K562 (cell line): ENCODE results near the gene CAPRIN1. TPM values are rescaled to one million over a fixed set of nuclear protein-coding genes. Genes with fewer than 3 reads are reported as not detected.

Experiments
- BRD9 ChIP-seq: fragments of 450-650 bp; IDR thresholded peaks from 2 replicates; pipeline ENCODE4 v1.6.1; 2018; ENCODE audit warnings: low read depth; ENCODE audit not compliant: partially characterized antibody
- CBX5 ChIP-seq: IDR thresholded peaks from 2 replicates; pipeline ENCODE4 v1.6.1; 2014; ENCODE audit warnings: low read depth, borderline replicate concordance
- CTBP1 ChIP-seq: fragments of 450-650 bp; IDR thresholded peaks from 2 replicates; pipeline ENCODE4 v1.6.1; 2016; ENCODE audit warnings: borderline replicate concordance
- FOS ChIP-seq: IDR thresholded peaks from 3 replicates; pipeline ENCODE4 v1.6.1; 2011; ENCODE audit not compliant: insufficient read length; ENCODE audit errors: extremely low read depth
- ID3 ChIP-seq, 2 experiments: fragments of 250-450 bp in 1 of 2; fragments of 450-650 bp in 1 of 2; sonication (Bioruptor Pico) in 1 of 2; IDR thresholded peaks; 2 replicates each; pipeline versions ENCODE4 v1.6.1 to v1.8.0; 2016 to 2021; ENCODE audit warnings: mild to moderate bottlenecking in 2 of 2, moderate library complexity in 2 of 2, missing compliant biosample characterization in 1 of 2, missing genetic modification characterization in 1 of 2
- JUNB ChIP-seq: fragments of 450-650 bp; formaldehyde crosslinking; conservative IDR thresholded peaks from 2 replicates; pipeline ENCODE4 v1.4.0; 2020; ENCODE audit warnings: mild to moderate bottlenecking
- KLF10 ChIP-seq: fragments of 250-450 bp; sonication (Bioruptor Pico); IDR thresholded peaks from 2 replicates; pipeline ENCODE4 v1.6.1; 2021; ENCODE audit warnings: matching md5 sums
- MYNN ChIP-seq, 2 experiments: sonication (generic); formaldehyde crosslinking in 1 of 2; IDR thresholded peaks; 2 replicates each; pipeline versions ENCODE4 v1.5.0 to v1.6.1; 2016 to 2020; ENCODE audit warnings: antibody characterized with exemption in 1 of 2, missing genetic modification reagents in 1 of 2
- NRF1 ChIP-seq, 2 experiments: fragments of 450-650 bp; IDR thresholded peaks in 1 of 2; conservative IDR thresholded peaks in 1 of 2; 2 replicates each; pipeline ENCODE4 v1.6.1; 2014; ENCODE audit warnings: mild to moderate bottlenecking in 2 of 2
- POLR2G ChIP-seq: fragments of 200-400 bp; formaldehyde crosslinking; IDR thresholded peaks from 2 replicates; pipeline ENCODE4 v1.6.1; 2017; ENCODE audit warnings: low read depth, mild to moderate bottlenecking, antibody characterized with exemption, low read length, moderate library complexity
- SMAD2 ChIP-seq: fragments of 150-350 bp; IDR thresholded peaks from 2 replicates; pipeline ENCODE4 v1.6.1; 2014; ENCODE audit warnings: low read depth, mild to moderate bottlenecking, low read length
- SRSF7 ChIP-seq: fragments of 200-400 bp; formaldehyde crosslinking; optimal IDR thresholded peaks from 2 replicates; pipeline ENCODE3; 2017; ENCODE audit warnings: mild to moderate bottlenecking, low read depth, low read length
- ZFP36 ChIP-seq: fragments of 150-350 bp; IDR thresholded peaks from 2 replicates; pipeline ENCODE4 v1.6.1; 2018; ENCODE audit warnings: low read length, low read depth; ENCODE audit not compliant: partially characterized antibody
- ZNF263 ChIP-seq: sonication (generic); formaldehyde crosslinking; IDR thresholded peaks from 2 replicates; pipeline ENCODE4 v1.8.0; 2022; ENCODE audit warnings: mild to moderate bottlenecking, missing genetic modification reagents, borderline replicate concordance
- ZNF408 ChIP-seq: fragments of 250-450 bp; sonication (Bioruptor Pico); IDR thresholded peaks from 2 replicates; pipeline ENCODE4 v1.4.0; 2020; ENCODE audit warnings: low read depth, mild to moderate bottlenecking, moderate library complexity
- ZNF449 ChIP-seq: fragments of 250-450 bp; sonication (Bioruptor Pico); IDR thresholded peaks from 2 replicates; pipeline ENCODE4 v1.8.0; 2022; ENCODE audit warnings: moderate library complexity, mild to moderate bottlenecking, inconsistent platforms
- ZNF740 ChIP-seq, 3 experiments: fragments of 200-800 bp in 1 of 3; sonication (Bioruptor generic) in 1 of 3; sonication (generic) in 1 of 3; formaldehyde crosslinking in 1 of 3; IDR thresholded peaks; 2 replicates each; pipeline versions ENCODE4 v1.6.1 to v1.8.0; 2016 to 2022; ENCODE audit warnings: mild to moderate bottlenecking in 2 of 3, missing compliant biosample characterization in 2 of 3, missing genetic modification characterization in 2 of 3, missing genetic modification reagents in 1 of 3
- ZNF785 ChIP-seq: fragments of 250-450 bp; sonication (Bioruptor Pico); IDR thresholded peaks from 2 replicates; pipeline ENCODE4 v1.4.0; 2020; ENCODE audit warnings: mild to moderate bottlenecking
- polyA plus RNA-seq, 8 experiments: library from polyadenylated mRNA; depleted of rRNA in 4 of 8; stranded (reverse) in 5 of 8; unstranded in 3 of 8; fragments of >200 nt; fragmentation: Nextera tagmentation in 2 of 8; fragmentation: Illumina TruSeq in 1 of 8; extraction: Ambion mirVana in 2 of 8; extraction: Trizol in 1 of 8; gene quantifications; 2 replicates each; pipeline versions ENCODE4 v1.2.1 to v1.2.3, GENCODE V29; 2011 to 2014; ENCODE audit warnings: inconsistent platforms in 1 of 8, missing spikeins in 1 of 8
- total RNA-seq, 7 experiments: library from RNA; depleted of rRNA in 6 of 7; stranded (reverse); fragments of >200 nt in 6 of 7; fragmentation: Illumina TruSeq in 2 of 7; extraction: Trizol in 2 of 7; gene quantifications; 2 replicates each; pipeline versions ENCODE4 v1.2.1 to v1.2.3, GENCODE V29; 2011 to 2021; ENCODE audit warnings: low replicate concordance in 1 of 7
- TF ChIP-seq, protein P1 (sequence below): sonication (generic); formaldehyde crosslinking; IDR thresholded peaks from 2 replicates; pipeline ENCODE4 v1.8.0; 2023; ENCODE audit warnings: missing genetic modification reagents, mild to moderate bottlenecking, borderline replicate concordance

The CAPRIN1 gene
- total and polyA plus RNA-seq, 9 of the 15 experiments (the other 6 are each of a cell fraction or from before 2014, with no cell fraction given), result 49.6 to 271 (median 244) TPM

- TF ChIP-seq ZFP36 (peak; percentile 7), NRF1 (conservative IDR thresholded peaks at IDR 0.05 in 1 of 2, IDR thresholded peaks at IDR 0.05 in 1 of 2) (peak; percentile 55 to 67), JUNB (CRISPR knock-in tag) (no peak), BRD9 (no peak), SRSF7 (no peak), FOS (no peak), ZNF785 (no peak), CTBP1 (peak; percentile 85), ZNF408 (CRISPR knock-in tag) (no peak), CBX5 (no peak), MYNN (IDR thresholded peaks at IDR 0.05) (peak; percentile 60; the same call in 1 of the 2 replicates), MYNN (CRISPR knock-in tag; IDR thresholded peaks at IDR 0.05) (no peak), ZNF449 (CRISPR knock-in tag) (no peak), ID3 (CRISPR knock-in tag; IDR thresholded peaks at IDR 0.05) (no peak), ID3 (tag; IDR thresholded peaks at IDR 0.05) (peak; percentile 44; the same call in 1 of the 2 replicates), POLR2G (peak; percentile 91), KLF10 (CRISPR knock-in tag) (no peak), ZNF263 (CRISPR knock-in tag) (no peak; the same call in 1 of the 2 replicates), SMAD2 (no peak), ZNF740 (CRISPR knock-in tag; IDR thresholded peaks at IDR 0.05) (no peak), ZNF740 (tag; IDR thresholded peaks at IDR 0.05) (no peak)
- TF ChIP-seq, protein P1, sequence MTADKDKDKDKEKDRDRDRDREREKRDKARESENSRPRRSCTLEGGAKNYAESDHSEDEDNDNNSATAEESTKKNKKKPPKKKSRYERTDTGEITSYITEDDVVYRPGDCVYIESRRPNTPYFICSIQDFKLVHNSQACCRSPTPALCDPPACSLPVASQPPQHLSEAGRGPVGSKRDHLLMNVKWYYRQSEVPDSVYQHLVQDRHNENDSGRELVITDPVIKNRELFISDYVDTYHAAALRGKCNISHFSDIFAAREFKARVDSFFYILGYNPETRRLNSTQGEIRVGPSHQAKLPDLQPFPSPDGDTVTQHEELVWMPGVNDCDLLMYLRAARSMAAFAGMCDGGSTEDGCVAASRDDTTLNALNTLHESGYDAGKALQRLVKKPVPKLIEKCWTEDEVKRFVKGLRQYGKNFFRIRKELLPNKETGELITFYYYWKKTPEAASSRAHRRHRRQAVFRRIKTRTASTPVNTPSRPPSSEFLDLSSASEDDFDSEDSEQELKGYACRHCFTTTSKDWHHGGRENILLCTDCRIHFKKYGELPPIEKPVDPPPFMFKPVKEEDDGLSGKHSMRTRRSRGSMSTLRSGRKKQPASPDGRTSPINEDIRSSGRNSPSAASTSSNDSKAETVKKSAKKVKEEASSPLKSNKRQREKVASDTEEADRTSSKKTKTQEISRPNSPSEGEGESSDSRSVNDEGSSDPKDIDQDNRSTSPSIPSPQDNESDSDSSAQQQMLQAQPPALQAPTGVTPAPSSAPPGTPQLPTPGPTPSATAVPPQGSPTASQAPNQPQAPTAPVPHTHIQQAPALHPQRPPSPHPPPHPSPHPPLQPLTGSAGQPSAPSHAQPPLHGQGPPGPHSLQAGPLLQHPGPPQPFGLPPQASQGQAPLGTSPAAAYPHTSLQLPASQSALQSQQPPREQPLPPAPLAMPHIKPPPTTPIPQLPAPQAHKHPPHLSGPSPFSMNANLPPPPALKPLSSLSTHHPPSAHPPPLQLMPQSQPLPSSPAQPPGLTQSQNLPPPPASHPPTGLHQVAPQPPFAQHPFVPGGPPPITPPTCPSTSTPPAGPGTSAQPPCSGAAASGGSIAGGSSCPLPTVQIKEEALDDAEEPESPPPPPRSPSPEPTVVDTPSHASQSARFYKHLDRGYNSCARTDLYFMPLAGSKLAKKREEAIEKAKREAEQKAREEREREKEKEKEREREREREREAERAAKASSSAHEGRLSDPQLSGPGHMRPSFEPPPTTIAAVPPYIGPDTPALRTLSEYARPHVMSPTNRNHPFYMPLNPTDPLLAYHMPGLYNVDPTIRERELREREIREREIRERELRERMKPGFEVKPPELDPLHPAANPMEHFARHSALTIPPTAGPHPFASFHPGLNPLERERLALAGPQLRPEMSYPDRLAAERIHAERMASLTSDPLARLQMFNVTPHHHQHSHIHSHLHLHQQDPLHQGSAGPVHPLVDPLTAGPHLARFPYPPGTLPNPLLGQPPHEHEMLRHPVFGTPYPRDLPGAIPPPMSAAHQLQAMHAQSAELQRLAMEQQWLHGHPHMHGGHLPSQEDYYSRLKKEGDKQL (CRISPR knock-in tag), result no peak
These were observed at the start of gene CAPRIN1 (continued) for GRCh38 chr11:34051349-34052035.
